SU-DHL-6 (cell line): ENCODE measurements around the gene WDR73.

Source experiments
- H2AFZ ChIP-seq: fragments of 200-600 bp; sonication (generic); 2 replicates; pipeline ENCODE4 v1.6.1; 2014; ENCODE audit warnings: low read depth, mild to moderate bottlenecking, moderate library complexity, mixed read lengths, antibody characterized with exemption, low read length; ENCODE audit not compliant: severe bottlenecking
- H3F3A ChIP-seq: fragments of 200-600 bp; shearing (Covaris generic); 2 replicates; pipeline ENCODE4 v1.6.0; 2016; ENCODE audit warnings: antibody characterized with exemption, mild to moderate bottlenecking; ENCODE audit not compliant: insufficient read depth
- H3K27ac ChIP-seq: fragments of 200-600 bp; sonication (generic); 2 replicates; pipeline ENCODE4 v1.5.1; 2016; ENCODE audit warnings: low read depth, mild to moderate bottlenecking, low read length, moderate library complexity, mixed read lengths
- H3K27me3 ChIP-seq: fragments of 200-600 bp; sonication (generic), shearing (Covaris generic); 2 replicates; pipeline ENCODE4 v1.6.0; 2014; ENCODE audit warnings: mild to moderate bottlenecking, low read length
- H3K36me3 ChIP-seq: fragments of 200-600 bp; sonication (generic); 2 replicates; pipeline ENCODE4 v1.6.1; 2014; ENCODE audit warnings: mild to moderate bottlenecking, low read length, mixed read lengths
- H3K4me2 ChIP-seq: fragments of 300-600, 200-600 bp; shearing (Covaris generic), sonication (generic); 2 replicates; pipeline ENCODE4 v1.6.0; 2014; ENCODE audit warnings: low read length, low read depth, mild to moderate bottlenecking; ENCODE audit not compliant: poor library complexity, severe bottlenecking
- H3K4me3 ChIP-seq: fragments of 200-600 bp; sonication (generic); 2 replicates; pipeline ENCODE4 v1.5.1; 2014; ENCODE audit warnings: antibody characterized with exemption, low read length, mild to moderate bottlenecking, mixed read lengths; ENCODE audit not compliant: insufficient read depth, poor library complexity, severe bottlenecking
- H3K79me2 ChIP-seq: fragments of 200-600 bp; sonication (generic); 2 replicates; pipeline ENCODE4 v1.6.1; 2014; ENCODE audit warnings: mild to moderate bottlenecking, low read length, moderate library complexity; ENCODE audit not compliant: insufficient read depth
- H3K9ac ChIP-seq: fragments of 200-600 bp; sonication (generic); 2 replicates; pipeline ENCODE4 v1.7.0; 2014; ENCODE audit warnings: mild to moderate bottlenecking, low read length
- H3K9me2 ChIP-seq: fragments of 200-600 bp; sonication (generic); replicated peaks from 2 replicates; pipeline ENCODE4 v1.6.1; 2014; ENCODE audit warnings: low read length; ENCODE audit not compliant: insufficient read depth
- H3K9me3 ChIP-seq: fragments of 200-600 bp; sonication (generic); 2 replicates; pipeline ENCODE4 v1.6.1; 2014; ENCODE audit warnings: low read length, mixed read lengths; ENCODE audit not compliant: insufficient read depth
- H4K20me1 ChIP-seq: fragments of 200-600 bp; sonication (generic); 2 replicates; pipeline ENCODE4 v1.6.1; 2014; ENCODE audit warnings: low read depth, mild to moderate bottlenecking, antibody characterized with exemption, low read length, moderate library complexity, mixed read lengths
- EZH2phosphoT487 ChIP-seq: fragments of 200-600 bp; sonication (generic), shearing (Covaris generic); conservative IDR thresholded peaks from 2 replicates; pipeline ENCODE4 v1.6.1; 2018; ENCODE audit warnings: mild to moderate bottlenecking, antibody characterized with exemption, low read length, moderate library complexity, mixed read lengths
- TF ChIP-seq, protein P1 (sequence below): fragments of 200-600 bp; sonication (generic); IDR thresholded peaks from one replicate; pipeline ENCODE4 v1.5.1; 2017; ENCODE audit warnings: antibody characterized with exemption, mild to moderate bottlenecking, low read length, moderate library complexity; ENCODE audit not compliant: insufficient read depth, poor library complexity, severe bottlenecking

WDR73 gene

DNA sequence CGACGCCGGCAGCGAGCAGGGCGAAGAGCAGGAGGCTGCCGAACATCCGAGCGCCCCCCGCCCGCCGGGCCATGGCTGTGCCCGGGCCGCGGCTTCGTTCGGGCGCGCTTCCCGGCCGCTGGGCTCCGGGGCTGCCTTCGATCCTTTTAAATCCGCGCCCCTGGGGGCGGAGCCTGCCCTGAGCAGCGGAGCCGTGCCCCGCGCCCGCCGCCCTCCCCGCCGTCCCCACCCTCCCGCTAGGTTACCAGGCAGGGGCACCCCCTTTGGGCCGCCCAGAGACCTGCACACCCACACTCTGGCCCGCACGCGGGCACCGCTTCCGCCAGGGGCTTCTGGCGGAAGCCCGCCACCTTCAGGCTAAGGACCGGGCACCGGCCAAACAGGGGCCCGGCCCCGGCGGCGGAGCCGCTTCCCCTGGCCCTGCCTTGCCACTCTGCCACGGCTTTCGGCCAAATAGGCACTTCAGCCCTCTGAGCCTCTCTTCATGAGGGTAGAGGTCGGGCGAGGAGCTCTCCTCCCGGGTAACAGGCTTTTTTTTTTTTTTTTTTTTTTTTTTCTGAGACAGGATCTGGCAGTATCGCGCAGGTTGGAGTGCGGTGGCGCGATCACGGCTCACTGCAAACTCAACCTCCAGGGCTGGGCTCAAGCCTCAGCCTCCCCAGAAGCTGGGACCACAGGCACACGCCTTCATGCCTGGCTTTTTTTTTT is 4.2 kb upstream of the WDR73 start, which contains the start of gene NMB:
TSS of gene NMB (minus strand) at position 120 of the 708 bp plus-strand sequence. CDS start at position 73, 47 bp downstream.
- no peaks in the 10 kb centered on the region for H3K36me3 ChIP-seq
- H2AFZ ChIP-seq: peak within 1 kb of the TSS; percentile 52
- peak within 1 kb of the TSS; percentile 63 for H3K4me2 ChIP-seq
- peak within 1 kb of the TSS; percentile 55 for H3K9ac ChIP-seq
- no peaks in the 10 kb centered on the region for H3K9me2 ChIP-seq
- TF ChIP-seq EZH2phosphoT487: no peak
- TF ChIP-seq, protein P1, sequence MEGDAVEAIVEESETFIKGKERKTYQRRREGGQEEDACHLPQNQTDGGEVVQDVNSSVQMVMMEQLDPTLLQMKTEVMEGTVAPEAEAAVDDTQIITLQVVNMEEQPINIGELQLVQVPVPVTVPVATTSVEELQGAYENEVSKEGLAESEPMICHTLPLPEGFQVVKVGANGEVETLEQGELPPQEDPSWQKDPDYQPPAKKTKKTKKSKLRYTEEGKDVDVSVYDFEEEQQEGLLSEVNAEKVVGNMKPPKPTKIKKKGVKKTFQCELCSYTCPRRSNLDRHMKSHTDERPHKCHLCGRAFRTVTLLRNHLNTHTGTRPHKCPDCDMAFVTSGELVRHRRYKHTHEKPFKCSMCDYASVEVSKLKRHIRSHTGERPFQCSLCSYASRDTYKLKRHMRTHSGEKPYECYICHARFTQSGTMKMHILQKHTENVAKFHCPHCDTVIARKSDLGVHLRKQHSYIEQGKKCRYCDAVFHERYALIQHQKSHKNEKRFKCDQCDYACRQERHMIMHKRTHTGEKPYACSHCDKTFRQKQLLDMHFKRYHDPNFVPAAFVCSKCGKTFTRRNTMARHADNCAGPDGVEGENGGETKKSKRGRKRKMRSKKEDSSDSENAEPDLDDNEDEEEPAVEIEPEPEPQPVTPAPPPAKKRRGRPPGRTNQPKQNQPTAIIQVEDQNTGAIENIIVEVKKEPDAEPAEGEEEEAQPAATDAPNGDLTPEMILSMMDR: peak; percentile 72
- peak within 1 kb of the TSS; percentile 46 for H3K4me3 ChIP-seq
- H3K9me3 ChIP-seq: no peaks in the 10 kb centered on the region
- peak within 1 kb of the TSS; percentile 68 for H3K27ac ChIP-seq
- no peaks in the 10 kb centered on the region for H3K27me3 ChIP-seq
- H3K79me2 ChIP-seq: peaks cover 4% of the 10 kb centered on the region
- no peaks in the 10 kb centered on the region for H4K20me1 ChIP-seq
- H3F3A ChIP-seq: peaks cover 28% of the 10 kb centered on the region

DNA sequence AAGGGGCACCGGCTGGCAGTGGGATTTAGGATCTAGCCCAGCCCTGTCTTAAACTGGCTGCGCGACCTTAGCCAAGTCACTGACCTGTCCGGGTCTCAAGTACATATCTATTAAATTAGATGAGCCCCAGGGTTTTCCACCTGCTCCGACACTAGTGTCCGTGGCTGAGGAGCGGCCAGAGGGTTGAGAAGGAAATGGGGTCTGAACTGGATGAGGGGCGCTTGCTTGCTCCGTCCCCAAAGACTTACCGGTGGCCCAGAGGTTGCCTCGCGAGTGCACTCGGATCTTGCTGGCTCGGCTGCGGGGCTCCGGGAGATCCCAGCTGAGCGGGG is 3.6 kb upstream of the WDR73 start:
- H2AFZ ChIP-seq: peak overlapping the region; percentile 38
- no peaks in the 10 kb centered on the region for H3K9me3 ChIP-seq
- no peaks in the 10 kb centered on the region for H3K9me2 ChIP-seq
- no peaks in the 10 kb centered on the region for H3K27me3 ChIP-seq
- peaks cover 28% of the 10 kb centered on the region for H3F3A ChIP-seq
- H3K4me3 ChIP-seq: peak overlapping the region; percentile 32
- no peaks in the 10 kb centered on the region for H3K36me3 ChIP-seq
- H3K27ac ChIP-seq: no peak overlapping the region
- H3K9ac ChIP-seq: peak overlapping the region; percentile 55
- peak overlapping the region; percentile 63 for H3K4me2 ChIP-seq
- H3K79me2 ChIP-seq: peaks cover 9% of the 10 kb centered on the region
- no peaks in the 10 kb centered on the region for H4K20me1 ChIP-seq
- no peak for TF ChIP-seq EZH2phosphoT487
- TF ChIP-seq, protein P1: no peak

- Histone ChIP-seq H3K9ac (no peak overlapping the region), H3K27me3 (no peaks in the 10 kb centered on the region), H4K20me1 (no peaks in the 10 kb centered on the region), H2AFZ (no peak overlapping the region), H3K79me2 (peaks cover 12% of the 10 kb centered on the region), H3K36me3 (no peaks in the 10 kb centered on the region), H3K4me3 (no peak overlapping the region), H3K9me2 (no peaks in the 10 kb centered on the region), H3K9me3 (no peaks in the 10 kb centered on the region), H3K4me2 (no peak overlapping the region), H3K27ac (no peak overlapping the region), H3F3A (peaks cover 28% of the 10 kb centered on the region)
- TF ChIP-seq EZH2phosphoT487: no peak
- TF ChIP-seq, protein P1: no peak
Measured at GRCh38 chr15:84656972-84657371, 2.9 kb upstream of the WDR73 start.
